GM21423 (cell line): ENCODE measurements around the gene OR6C4.
A peak's percentile ranks its signal among the peaks of the same experiment; 100 is the strongest.
"Not testable (repeated sequence)": the region's sequence is repeated elsewhere in the genome, so short reads cannot be mapped to it uniquely, and the experiment has no call there.

Source experiments
- ATAC-seq: cut with Tn5 transposase; IDR thresholded peaks from one replicate; pipeline ENCODE4 v1.9.1; 2021; ENCODE audit warnings: mild to moderate bottlenecking, moderate library complexity; ENCODE audit not compliant: unreplicated experiment

Gene OR6C4

DNA sequence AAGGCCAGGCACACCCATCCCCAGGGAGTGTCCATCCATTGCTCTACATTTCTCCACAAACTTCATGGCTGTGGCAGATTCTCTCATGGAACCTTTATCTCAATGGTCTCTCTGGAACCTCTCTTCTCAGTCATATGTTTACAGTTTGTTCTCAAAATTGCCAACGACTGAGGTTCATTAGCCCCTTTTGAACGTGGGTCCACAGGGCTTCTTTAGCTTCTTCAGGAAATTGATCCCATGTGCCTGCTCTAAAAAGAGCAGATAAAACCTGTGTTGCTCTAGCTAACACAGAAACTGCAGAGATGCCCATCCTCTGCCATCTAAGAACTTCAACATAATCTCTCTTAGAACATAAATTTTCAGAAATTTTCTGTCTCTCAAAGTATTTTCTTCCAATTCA, at the start of gene OR6C4:
Gene OR6C4 (plus strand): TSS at position 301 of the 400 bp plus-strand sequence. CDS start 1,625 bp downstream, outside the sequence.
- no peak for ATAC-seq

DNA sequence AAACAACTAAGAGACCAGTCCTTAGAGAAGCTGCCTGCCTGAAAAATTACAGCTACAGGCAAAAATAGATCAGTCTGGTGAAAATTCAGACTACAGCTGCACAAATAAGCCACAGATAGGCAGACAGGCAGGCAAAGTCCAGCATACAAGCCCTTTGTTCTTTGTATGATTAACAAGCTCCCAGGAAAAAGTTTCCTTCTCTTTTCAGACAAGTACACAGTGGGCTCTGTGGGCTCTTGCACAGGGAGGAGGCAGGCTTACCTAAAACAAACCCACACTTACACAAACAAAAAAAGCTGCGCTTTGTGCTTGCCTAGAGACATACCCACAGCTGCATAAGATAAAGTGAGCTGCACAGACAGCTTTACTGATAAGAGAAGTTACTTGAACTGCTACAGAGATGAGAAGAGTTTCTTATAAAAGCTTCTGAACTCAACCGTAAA, 49.6 kb upstream of the OR6C4 start:
- no peak for ATAC-seq

GRCh38 chr12:55501601-55502000, 47.8 kb upstream of the OR6C4 start:
- no peak for ATAC-seq

- peak; percentile 49 for ATAC-seq
Measured at GRCh38 chr12:55515696-55516095, 33.7 kb upstream of the OR6C4 start.

DNA sequence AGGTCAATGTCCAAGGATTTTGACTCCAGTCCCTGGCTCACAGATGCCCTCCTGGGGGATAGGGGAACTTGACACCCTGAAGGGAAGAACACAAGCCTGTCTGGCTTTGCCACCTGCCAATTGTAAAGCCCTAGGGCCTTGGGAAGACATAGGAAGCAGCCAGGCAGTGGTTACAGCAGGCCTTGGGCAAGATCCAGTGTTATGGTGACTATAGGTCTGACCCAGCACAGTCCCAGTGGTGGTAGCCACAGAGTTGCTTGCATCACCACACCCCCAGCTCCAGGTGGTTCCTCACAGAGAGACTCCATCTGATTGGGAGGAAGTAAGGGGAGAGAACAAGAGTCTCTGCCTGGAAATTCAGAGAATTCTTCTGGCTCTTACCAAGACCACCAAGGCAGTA, 33.0 kb upstream of the OR6C4 start:
- no peak for ATAC-seq

GRCh38 chr12:55548235-55548634, 1.2 kb upstream of the OR6C4 start:
- ATAC-seq = not testable (repeated sequence)

GRCh38 chr12:55548756-55549155, 646 bp upstream of the OR6C4 start:
- ATAC-seq = no peak

- no peak for ATAC-seq
Measured at GRCh38 chr12:55554296-55554695, 4.9 kb downstream of the OR6C4 start.

DNA sequence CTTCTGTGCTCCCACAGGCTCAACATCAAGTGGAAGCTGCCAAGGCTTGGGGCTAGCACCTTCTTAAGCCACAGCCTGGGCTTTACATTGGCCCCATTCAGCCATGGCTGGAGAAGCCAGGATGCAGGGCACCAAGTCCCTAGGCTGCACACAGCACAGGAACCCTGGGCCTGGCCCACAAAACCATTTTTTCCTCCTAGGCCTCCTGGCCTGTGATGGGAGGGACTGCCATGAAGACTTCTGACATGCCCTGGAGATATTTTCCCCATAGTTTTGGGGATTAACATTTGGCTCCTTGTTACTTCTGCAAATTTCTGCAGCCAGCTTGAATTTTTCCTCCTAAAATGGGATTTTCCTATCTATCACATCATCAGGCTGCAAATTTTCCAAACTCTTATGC, 20.7 kb downstream of the OR6C4 start:
- not testable (repeated sequence) for ATAC-seq

DNA sequence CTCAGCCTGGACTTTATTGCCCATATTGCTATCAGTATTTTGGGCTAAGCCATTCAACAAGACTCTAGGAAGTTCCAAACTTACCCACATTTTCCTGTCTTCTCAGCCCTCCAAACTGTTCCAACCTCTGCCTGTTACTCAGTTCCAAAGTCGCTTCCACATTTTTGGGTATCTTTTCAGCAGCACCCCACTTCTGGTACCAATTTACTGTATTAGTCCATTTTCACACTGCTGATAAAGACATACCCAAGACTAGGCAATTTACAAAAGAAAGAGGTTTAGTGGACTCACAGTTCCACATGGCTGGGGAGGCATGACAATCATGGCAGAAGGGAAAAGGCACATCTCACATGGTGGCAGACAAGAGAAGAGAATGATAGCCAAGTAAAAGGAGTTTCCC, 21.3 kb downstream of the OR6C4 start:
- not testable (repeated sequence) for ATAC-seq

DNA sequence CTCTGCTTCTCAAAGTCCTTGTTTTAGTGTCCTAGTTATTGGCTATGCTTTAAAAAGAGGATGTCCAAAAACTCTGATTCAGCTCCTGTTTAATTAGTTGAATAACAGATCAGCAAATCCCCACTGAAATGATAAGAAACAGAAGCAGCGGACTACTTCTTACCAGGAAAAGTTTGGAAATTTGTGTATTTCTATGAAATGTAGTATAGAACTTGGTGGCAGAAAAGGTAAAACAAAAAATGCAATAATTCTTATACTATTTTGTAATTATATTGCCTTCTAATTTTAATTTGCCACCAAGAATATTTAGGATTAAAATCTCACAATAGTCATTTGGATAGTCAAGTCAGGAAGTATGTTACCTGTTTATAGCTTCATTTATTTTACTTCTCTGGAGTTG, 22.8 kb downstream of the OR6C4 start, which contains the start of gene OR2AP1:
Gene OR2AP1 (plus strand): TSS at position 301 of the 400 bp plus-strand sequence. CDS start 1,947 bp downstream, outside the sequence.
- no peak for ATAC-seq

GRCh38 chr12:55582066-55582465, 32.7 kb downstream of the OR6C4 start:
- ATAC-seq = no peak

GRCh38 chr12:55585817-55586216, 36.4 kb downstream of the OR6C4 start:
- no peak for ATAC-seq

GRCh38 chr12:55590152-55590551, 40.8 kb downstream of the OR6C4 start:
- not testable (repeated sequence) for ATAC-seq
